ENCODE data around the gene GALT.

The GALT gene

GRCh38 chr9:34651876-34652601, 5.6 kb downstream of the GALT start, which contains the start of gene IL11RA:
Gene IL11RA, plus strand, starts transcription at chr9:34652185. Its CDS starts 3,033 bp downstream, at chr9:34655218.
- no peak for DNase-seq (ENCODE audit: low read depth)

GRCh38 chr9:34652602-34653000, 6.1 kb downstream of the GALT start:
- no peak for DNase-seq (ENCODE audit: low read depth)

- no peak for DNase-seq (ENCODE audit: low read depth)
Observed at GRCh38 chr9:34653151-34654072, 6.9 kb downstream of the GALT start.

GRCh38 chr9:34654323-34655051, 8.0 kb downstream of the GALT start:
- no peak for DNase-seq (ENCODE audit: low read depth)

- DNase-seq (ENCODE audit: low read depth): no peak
Observed at GRCh38 chr9:34655394-34655793, 8.9 kb downstream of the GALT start.

GRCh38 chr9:34656992-34657391, 10.5 kb downstream of the GALT start:
- no peak for DNase-seq (ENCODE audit: low read depth)

GRCh38 chr9:34658461-34658860, 12.0 kb downstream of the GALT start:
- DNase-seq (ENCODE audit: low read depth): no peak

- DNase-seq (ENCODE audit: low read depth): no peak
Observed at GRCh38 chr9:34659592-34660253, 13.2 kb downstream of the GALT start.

GRCh38 chr9:34662526-34663302, 16.2 kb downstream of the GALT start, which contains the start of gene CCL27:
Gene CCL27, minus strand, starts transcription at chr9:34662657. Its CDS starts 24 bp downstream, at chr9:34662633.
- no peak for DNase-seq (ENCODE audit: low read depth)

GRCh38 chr9:34663303-34663605, 16.8 kb downstream of the GALT start:
- DNase-seq (ENCODE audit: low read depth): no peak

GRCh38 chr9:34664281-34665066, 18.0 kb downstream of the GALT start:
- DNase-seq (ENCODE audit: low read depth): peak; percentile 56

- no peak for DNase-seq (ENCODE audit: low read depth)
Observed at GRCh38 chr9:34665067-34665380, 18.5 kb downstream of the GALT start.

- DNase-seq (ENCODE audit: low read depth): peak; percentile 86
Observed at GRCh38 chr9:34665381-34666250, 19.1 kb downstream of the GALT start.

GRCh38 chr9:34669809-34670562, 23.5 kb downstream of the GALT start:
- no peak for DNase-seq (ENCODE audit: low read depth)

- DNase-seq (ENCODE audit: low read depth): no peak
Observed at GRCh38 chr9:34671307-34671706, 24.8 kb downstream of the GALT start.

- DNase-seq (ENCODE audit: low read depth): no peak
Observed at GRCh38 chr9:34674440-34674839, 28.0 kb downstream of the GALT start.

- DNase-seq (ENCODE audit: low read depth): peak; percentile 38
Observed at GRCh38 chr9:34675048-34675714, 28.7 kb downstream of the GALT start.

GRCh38 chr9:34675869-34676268, 29.4 kb downstream of the GALT start:
- DNase-seq (ENCODE audit: low read depth): no peak
